D721Med (cell line): ENCODE results near the gene ADNP.
"Not testable (repeated sequence)": the region's sequence is repeated elsewhere in the genome, so short reads cannot be mapped to it uniquely, and the experiment has no call there.

ENCODE experiments used
- DNase-seq: peaks from one replicate; pipeline ENCODE4 v3.0.0; 2011; ENCODE audit warnings: low spot score; ENCODE audit not compliant: insufficient read length
- FAIRE-seq: peaks from 2 replicates; lab custom pipeline; 2011; peaks lifted over from hg19 to GRCh38; lab: Jason Lieb, UNC
- CTCF ChIP-seq: IDR thresholded peaks from 2 replicates; pipeline ENCODE4 v1.5.1; 2012; ENCODE audit warnings: mild to moderate bottlenecking, control low read depth; ENCODE audit not compliant: insufficient read depth; ENCODE audit errors: missing control alignments

ADNP gene

GRCh38 chr20:50886184-50886790, 45.0 kb downstream of the ADNP start:
- FAIRE-seq (no peak), DNase-seq (no peak)
- TF ChIP-seq CTCF = no peak

- no peak for TF ChIP-seq CTCF
- FAIRE-seq = no peak
- no peak for DNase-seq
These were observed 45.5 kb downstream of the ADNP start for GRCh38 chr20:50885781-50886180.

- DNase-seq = no peak
- TF ChIP-seq CTCF = no peak
- FAIRE-seq = no peak
These were observed 46.2 kb downstream of the ADNP start for GRCh38 chr20:50885068-50885467.

- no peak for TF ChIP-seq CTCF
- FAIRE-seq = no peak
- DNase-seq = no peak
These were observed 47.4 kb downstream of the ADNP start for GRCh38 chr20:50883856-50884255.

GRCh38 chr20:50881759-50882424, 49.3 kb downstream of the ADNP start:
- not testable (repeated sequence) for DNase-seq, FAIRE-seq

- TF ChIP-seq CTCF = no peak
- no peak for DNase-seq
- FAIRE-seq = no peak
These were observed 51.3 kb downstream of the ADNP start for GRCh38 chr20:50879649-50880550.

GRCh38 chr20:50877232-50877743, 53.9 kb downstream of the ADNP start:
- FAIRE-seq = no peak
- DNase-seq = no peak

More at GRCh38 chr20:50877232-50877743, 53.9 kb downstream of the ADNP start:
- TF ChIP-seq CTCF = no peak
